ENCODE results near the gene LHCGR. TPM values are rescaled to one million over a fixed set of nuclear protein-coding genes. Genes with fewer than 3 reads are reported as not detected.

LHCGR gene
- total RNA-seq, 1 experiment from 2014 or later = not detected

DNA sequence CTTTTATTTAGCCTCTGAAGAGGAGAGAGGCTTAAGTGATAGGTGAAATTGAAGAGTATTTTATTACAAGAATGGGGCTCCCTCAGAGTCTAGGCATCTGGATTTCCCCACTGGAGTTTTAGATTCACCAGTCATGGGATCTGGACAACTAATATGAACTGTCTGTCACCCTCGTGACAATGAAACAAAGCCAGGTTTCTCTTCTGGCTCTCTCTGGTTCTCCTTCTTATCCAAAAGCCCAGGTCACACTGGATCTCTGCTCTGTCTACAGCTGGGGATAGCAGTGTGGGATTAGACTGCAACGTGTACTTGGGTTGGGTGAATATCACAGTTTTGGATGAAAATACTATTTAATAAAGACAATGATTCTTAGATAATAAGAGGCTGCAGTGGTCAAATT, 31.2 kb downstream of the LHCGR start:
- H3K4me1 ChIP-seq = no peaks in the 10 kb centered on the region
- no peaks in the 10 kb centered on the region for H3K36me3 ChIP-seq (ENCODE audit: control insufficient read depth, insufficient read depth, low read length)
- Mint-ChIP-seq H3K4me3 (ENCODE audit: unreplicated experiment) (no peak overlapping the region), H3K27ac (ENCODE audit: unreplicated experiment) (no peak overlapping the region), H3K4me1 (ENCODE audit: low read depth, unreplicated experiment) (no peaks in the 10 kb centered on the region), H3K27me3 (ENCODE audit: insufficient read depth, unreplicated experiment) (peaks cover 3% of the 10 kb centered on the region), H3K36me3 (ENCODE audit: insufficient read depth, unreplicated experiment) (no peaks in the 10 kb centered on the region), H3K9me3 (ENCODE audit: unreplicated experiment) (no peaks in the 10 kb centered on the region)
- DNase-seq = no peak
- TF ChIP-seq, protein P1, sequence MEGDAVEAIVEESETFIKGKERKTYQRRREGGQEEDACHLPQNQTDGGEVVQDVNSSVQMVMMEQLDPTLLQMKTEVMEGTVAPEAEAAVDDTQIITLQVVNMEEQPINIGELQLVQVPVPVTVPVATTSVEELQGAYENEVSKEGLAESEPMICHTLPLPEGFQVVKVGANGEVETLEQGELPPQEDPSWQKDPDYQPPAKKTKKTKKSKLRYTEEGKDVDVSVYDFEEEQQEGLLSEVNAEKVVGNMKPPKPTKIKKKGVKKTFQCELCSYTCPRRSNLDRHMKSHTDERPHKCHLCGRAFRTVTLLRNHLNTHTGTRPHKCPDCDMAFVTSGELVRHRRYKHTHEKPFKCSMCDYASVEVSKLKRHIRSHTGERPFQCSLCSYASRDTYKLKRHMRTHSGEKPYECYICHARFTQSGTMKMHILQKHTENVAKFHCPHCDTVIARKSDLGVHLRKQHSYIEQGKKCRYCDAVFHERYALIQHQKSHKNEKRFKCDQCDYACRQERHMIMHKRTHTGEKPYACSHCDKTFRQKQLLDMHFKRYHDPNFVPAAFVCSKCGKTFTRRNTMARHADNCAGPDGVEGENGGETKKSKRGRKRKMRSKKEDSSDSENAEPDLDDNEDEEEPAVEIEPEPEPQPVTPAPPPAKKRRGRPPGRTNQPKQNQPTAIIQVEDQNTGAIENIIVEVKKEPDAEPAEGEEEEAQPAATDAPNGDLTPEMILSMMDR (IDR thresholded peaks at IDR 0.05; ENCODE audit: insufficient read depth in 1 of 2, low read depth in 1 of 2, low read length in 1 of 2, severe bottlenecking in 1 of 2, unreplicated experiment in 1 of 2) = no peak
- intact Hi-C loops (cut with micrococcal nuclease; ENCODE audit: unreplicated experiment) = no loop called here
- no TSS peak for BruUV-seq (replicated peaks)
- no peaks in the 10 kb centered on the region for H3K27me3 ChIP-seq (replicated peaks; ENCODE audit: control insufficient read depth, insufficient read depth, low read length)
- no peak overlapping the region for H3K4me3 ChIP-seq (ENCODE audit: low read depth, low read length)
- POLR2A ChIA-PET = no interaction called here
- CTCF ChIA-PET = no interaction called here
- no peaks in the 10 kb centered on the region for H3K9me3 ChIP-seq

DNA sequence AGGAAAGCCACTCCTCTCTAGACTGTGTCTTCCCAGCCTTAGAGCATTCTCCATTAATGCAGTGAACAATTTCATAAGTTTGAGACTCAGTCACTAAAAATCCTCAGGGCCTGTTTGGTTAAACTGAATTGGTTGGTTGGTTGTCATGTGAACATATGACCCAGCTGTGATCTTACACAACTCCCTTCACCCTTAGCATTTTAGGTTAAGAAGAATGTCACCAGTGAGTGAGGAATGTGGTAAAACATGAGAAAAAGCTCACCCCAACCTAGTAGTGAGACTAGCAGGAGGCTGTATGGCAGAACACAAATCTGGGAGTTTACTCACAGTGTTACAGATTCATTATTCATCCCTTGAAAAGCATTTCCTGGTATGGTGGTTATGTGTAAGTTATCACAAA, 32.4 kb downstream of the LHCGR start:
- no peak overlapping the region for H3K27ac Mint-ChIP-seq (ENCODE audit: unreplicated experiment)
- Histone ChIP-seq H3K27me3 (replicated peaks; ENCODE audit: control insufficient read depth, insufficient read depth, low read length) (no peaks in the 10 kb centered on the region), H3K36me3 (ENCODE audit: control insufficient read depth, insufficient read depth, low read length) (no peaks in the 10 kb centered on the region), H3K9me3 (no peaks in the 10 kb centered on the region), H3K4me1 (no peaks in the 10 kb centered on the region), H3K4me3 (ENCODE audit: low read depth, low read length) (no peak overlapping the region)
- no peaks in the 10 kb centered on the region for H3K4me1 Mint-ChIP-seq (ENCODE audit: low read depth, unreplicated experiment)
- H3K4me3 Mint-ChIP-seq (ENCODE audit: unreplicated experiment) = no peak overlapping the region
- DNase-seq = no peak
- ChIA-PET CTCF (no interaction called here), POLR2A (no interaction called here)
- H3K27me3 Mint-ChIP-seq (ENCODE audit: insufficient read depth, unreplicated experiment) = peaks cover 3% of the 10 kb centered on the region
- BruUV-seq (replicated peaks) = no TSS peak
- TF ChIP-seq, protein P1 (IDR thresholded peaks at IDR 0.05; ENCODE audit: insufficient read depth in 1 of 2, low read depth in 1 of 2, low read length in 1 of 2, severe bottlenecking in 1 of 2, unreplicated experiment in 1 of 2) = no peak
- no peaks in the 10 kb centered on the region for H3K9me3 Mint-ChIP-seq (ENCODE audit: unreplicated experiment)
- H3K36me3 Mint-ChIP-seq (ENCODE audit: insufficient read depth, unreplicated experiment) = no peaks in the 10 kb centered on the region
- intact Hi-C loops (cut with micrococcal nuclease; ENCODE audit: unreplicated experiment) = no loop called here

DNA sequence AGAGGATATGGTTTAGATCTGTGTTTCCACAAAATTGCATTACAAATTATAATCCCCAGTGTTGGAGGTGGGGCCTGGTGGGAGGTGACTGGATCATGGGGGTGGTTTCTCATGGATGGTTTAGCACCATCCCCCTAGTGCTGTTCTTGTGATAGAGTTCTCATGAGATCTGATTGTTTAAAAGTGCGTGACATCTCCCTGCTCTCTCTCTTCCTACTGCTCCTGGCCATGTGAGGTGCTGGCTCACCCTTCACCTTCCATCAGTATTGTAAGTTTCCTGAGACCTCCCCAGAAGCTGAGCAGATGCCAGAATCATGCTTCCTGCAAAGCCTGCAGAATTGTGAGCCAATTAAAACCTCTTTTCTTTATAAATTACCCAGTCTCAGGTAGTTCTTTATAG, 33.1 kb downstream of the LHCGR start:
- BruUV-seq (replicated peaks) = no TSS peak
- no peaks in the 10 kb centered on the region for H3K9me3 ChIP-seq
- H3K36me3 ChIP-seq (ENCODE audit: control insufficient read depth, insufficient read depth, low read length) = no peaks in the 10 kb centered on the region
- no peak overlapping the region for H3K4me3 ChIP-seq (ENCODE audit: low read depth, low read length)
- intact Hi-C loops (cut with micrococcal nuclease; ENCODE audit: unreplicated experiment) = no loop called here
- DNase-seq = no peak
- Mint-ChIP-seq H3K4me1 (ENCODE audit: low read depth, unreplicated experiment) (no peaks in the 10 kb centered on the region), H3K27ac (ENCODE audit: unreplicated experiment) (no peak overlapping the region), H3K36me3 (ENCODE audit: insufficient read depth, unreplicated experiment) (no peaks in the 10 kb centered on the region), H3K9me3 (ENCODE audit: unreplicated experiment) (no peaks in the 10 kb centered on the region), H3K27me3 (ENCODE audit: insufficient read depth, unreplicated experiment) (peaks cover 3% of the 10 kb centered on the region), H3K4me3 (ENCODE audit: unreplicated experiment) (no peak overlapping the region)
- TF ChIP-seq, protein P1 (IDR thresholded peaks at IDR 0.05; ENCODE audit: insufficient read depth in 1 of 2, low read depth in 1 of 2, low read length in 1 of 2, severe bottlenecking in 1 of 2, unreplicated experiment in 1 of 2) = no peak
- ChIA-PET CTCF (no interaction called here), POLR2A (no interaction called here)
- H3K27me3 ChIP-seq (replicated peaks; ENCODE audit: control insufficient read depth, insufficient read depth, low read length) = no peaks in the 10 kb centered on the region
- H3K4me1 ChIP-seq = no peaks in the 10 kb centered on the region
